Erythroblast (primary cell): ENCODE results near the gene NFIC.
A peak's percentile ranks its signal among the peaks of the same experiment; 100 is the strongest.
"Not testable (repeated sequence)": the region's sequence is repeated elsewhere in the genome, so short reads cannot be mapped to it uniquely, and the experiment has no call there.

Experiments used
- DNase-seq, 2 experiments: peaks; one replicate each; lab custom pipeline; 2025; lab: John Stamatoyannopoulos, UW
- GATA1 ChIP-seq: IDR thresholded peaks from 2 replicates; pipeline ENCODE4 v1.6.1; 2011; ENCODE audit warnings: low read depth, mild to moderate bottlenecking, control low read depth, low read length, moderate library complexity
- POLR2A ChIP-seq: IDR thresholded peaks from 2 replicates; pipeline ENCODE4 v1.6.1; 2011; ENCODE audit warnings: mild to moderate bottlenecking, low read length

The NFIC gene

GRCh38 chr19:3345850-3346460, 20.4 kb upstream of the NFIC start:
- no peak for DNase-seq
- TF ChIP-seq GATA1 (no peak), POLR2A (no peak)

- no peak for TF ChIP-seq GATA1
- no peak for TF ChIP-seq POLR2A
- DNase-seq, result no peak
These were observed 19.6 kb upstream of the NFIC start for GRCh38 chr19:3346677-3347353.

- TF ChIP-seq POLR2A (no peak), GATA1 (no peak)
These were observed 18.3 kb upstream of the NFIC start for GRCh38 chr19:3348042-3348441.

GRCh38 chr19:3348469-3348868, 17.9 kb upstream of the NFIC start:
- DNase-seq, result not testable (repeated sequence)

More at GRCh38 chr19:3348042-3348441, 18.3 kb upstream of the NFIC start:
- DNase-seq, result no peak

- TF ChIP-seq POLR2A (no peak), GATA1 (no peak)
- no peak for DNase-seq
These were observed 16.2 kb upstream of the NFIC start for GRCh38 chr19:3350014-3350663.

GRCh38 chr19:3351702-3352447, 14.5 kb upstream of the NFIC start:
- no peak for DNase-seq
- no peak for TF ChIP-seq GATA1
- no peak for TF ChIP-seq POLR2A

- no peak for DNase-seq
- no peak for TF ChIP-seq GATA1
These were observed 12.9 kb upstream of the NFIC start for GRCh38 chr19:3353493-3353892.

- DNase-seq, result no peak
- TF ChIP-seq GATA1 (no peak), POLR2A (no peak)
These were observed 9.6 kb upstream of the NFIC start for GRCh38 chr19:3356805-3357204.

GRCh38 chr19:3357271-3357991, 9.0 kb upstream of the NFIC start:
- no peak for DNase-seq
- no peak for TF ChIP-seq POLR2A
- TF ChIP-seq GATA1, result no peak

GRCh38 chr19:3357992-3358688, 8.2 kb upstream of the NFIC start:
- no peak for DNase-seq
- TF ChIP-seq POLR2A (no peak), GATA1 (no peak)

GRCh38 chr19:3358689-3359014, 7.7 kb upstream of the NFIC start:
- no peak for TF ChIP-seq GATA1
- no peak for TF ChIP-seq POLR2A
- no peak for DNase-seq

- no peak for TF ChIP-seq POLR2A
- TF ChIP-seq GATA1, result no peak
- peak; percentile 73 to 81 for DNase-seq
These were observed 7.1 kb upstream of the NFIC start for GRCh38 chr19:3359015-3359918.

- TF ChIP-seq POLR2A, result no peak
- TF ChIP-seq GATA1, result no peak
- peak in 1 of 2 experiments; percentile 64 for DNase-seq
These were observed 6.4 kb upstream of the NFIC start for GRCh38 chr19:3359919-3360420.
